WI38 (cell line): ENCODE data around the gene ELN.

ENCODE experiments used
- H3K4me3 ChIP-seq: 2 replicates; pipeline ENCODE4 v1.5.1; 2011; ENCODE audit warnings: low read depth, mild to moderate bottlenecking, control low read depth, low read length
- TF ChIP-seq, protein P1 (sequence below): IDR thresholded peaks from 2 replicates; pipeline ENCODE4 v1.5.1; 2012; ENCODE audit warnings: low read depth, mild to moderate bottlenecking, control low read depth, low read length

Gene ELN

DNA sequence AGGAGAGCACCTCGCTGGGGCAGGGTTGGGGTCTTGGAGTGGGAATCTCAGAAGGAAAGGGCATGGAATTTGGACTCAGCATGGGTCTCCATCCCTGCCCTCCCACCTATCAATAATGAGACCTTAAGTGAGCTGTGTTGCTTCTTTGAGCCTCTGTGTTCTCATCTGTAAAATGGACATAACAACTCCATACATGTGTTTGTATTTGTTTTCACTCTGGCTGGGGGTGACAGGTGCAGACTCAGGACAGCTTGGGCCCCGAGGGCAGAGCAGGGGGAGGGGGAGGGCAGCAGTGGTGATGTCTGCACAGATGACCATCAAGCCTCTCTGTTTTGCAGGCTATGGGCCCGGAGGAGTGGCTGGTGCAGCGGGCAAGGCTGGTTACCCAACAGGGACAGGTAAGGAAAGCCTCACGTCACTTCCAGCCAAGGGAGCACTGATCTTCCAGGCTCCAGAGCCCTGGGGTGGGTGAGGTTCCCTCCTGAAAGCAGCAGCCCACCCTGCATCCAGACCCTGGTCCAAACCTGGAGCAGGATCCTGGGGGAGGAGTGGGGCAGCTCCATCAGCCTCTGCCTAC lies 19.9 kb downstream of the ELN start:
- TF ChIP-seq, protein P1, sequence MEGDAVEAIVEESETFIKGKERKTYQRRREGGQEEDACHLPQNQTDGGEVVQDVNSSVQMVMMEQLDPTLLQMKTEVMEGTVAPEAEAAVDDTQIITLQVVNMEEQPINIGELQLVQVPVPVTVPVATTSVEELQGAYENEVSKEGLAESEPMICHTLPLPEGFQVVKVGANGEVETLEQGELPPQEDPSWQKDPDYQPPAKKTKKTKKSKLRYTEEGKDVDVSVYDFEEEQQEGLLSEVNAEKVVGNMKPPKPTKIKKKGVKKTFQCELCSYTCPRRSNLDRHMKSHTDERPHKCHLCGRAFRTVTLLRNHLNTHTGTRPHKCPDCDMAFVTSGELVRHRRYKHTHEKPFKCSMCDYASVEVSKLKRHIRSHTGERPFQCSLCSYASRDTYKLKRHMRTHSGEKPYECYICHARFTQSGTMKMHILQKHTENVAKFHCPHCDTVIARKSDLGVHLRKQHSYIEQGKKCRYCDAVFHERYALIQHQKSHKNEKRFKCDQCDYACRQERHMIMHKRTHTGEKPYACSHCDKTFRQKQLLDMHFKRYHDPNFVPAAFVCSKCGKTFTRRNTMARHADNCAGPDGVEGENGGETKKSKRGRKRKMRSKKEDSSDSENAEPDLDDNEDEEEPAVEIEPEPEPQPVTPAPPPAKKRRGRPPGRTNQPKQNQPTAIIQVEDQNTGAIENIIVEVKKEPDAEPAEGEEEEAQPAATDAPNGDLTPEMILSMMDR = no peak
- no peak overlapping the region for H3K4me3 ChIP-seq

DNA sequence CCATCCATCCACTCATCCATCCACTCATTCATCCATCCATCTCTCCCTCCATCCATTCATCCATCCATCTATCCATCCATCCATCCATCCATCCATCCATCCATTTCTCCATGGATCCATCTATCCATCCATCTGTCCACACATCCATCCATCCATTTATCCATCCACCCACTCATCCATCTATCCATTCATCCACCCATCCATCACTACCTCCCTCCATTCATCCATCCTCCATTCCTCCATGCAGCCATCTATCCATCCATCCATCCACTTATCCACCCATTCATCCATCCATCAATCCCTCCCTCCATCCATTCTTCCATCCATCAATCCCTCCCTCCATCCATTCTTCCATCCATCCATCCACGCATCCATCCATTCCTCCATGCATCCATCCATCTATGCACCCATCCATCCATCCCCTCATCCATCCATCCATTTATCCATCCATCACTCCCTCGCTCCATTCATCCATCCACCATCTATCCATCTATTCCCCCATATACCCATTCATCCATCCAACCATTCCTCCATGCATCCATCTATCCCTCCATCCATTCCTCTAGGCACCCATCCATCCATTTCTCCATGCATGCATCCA lies 21.1 kb downstream of the ELN start:
- H3K4me3 ChIP-seq = no peak overlapping the region
- TF ChIP-seq, protein P1 = no peak

DNA sequence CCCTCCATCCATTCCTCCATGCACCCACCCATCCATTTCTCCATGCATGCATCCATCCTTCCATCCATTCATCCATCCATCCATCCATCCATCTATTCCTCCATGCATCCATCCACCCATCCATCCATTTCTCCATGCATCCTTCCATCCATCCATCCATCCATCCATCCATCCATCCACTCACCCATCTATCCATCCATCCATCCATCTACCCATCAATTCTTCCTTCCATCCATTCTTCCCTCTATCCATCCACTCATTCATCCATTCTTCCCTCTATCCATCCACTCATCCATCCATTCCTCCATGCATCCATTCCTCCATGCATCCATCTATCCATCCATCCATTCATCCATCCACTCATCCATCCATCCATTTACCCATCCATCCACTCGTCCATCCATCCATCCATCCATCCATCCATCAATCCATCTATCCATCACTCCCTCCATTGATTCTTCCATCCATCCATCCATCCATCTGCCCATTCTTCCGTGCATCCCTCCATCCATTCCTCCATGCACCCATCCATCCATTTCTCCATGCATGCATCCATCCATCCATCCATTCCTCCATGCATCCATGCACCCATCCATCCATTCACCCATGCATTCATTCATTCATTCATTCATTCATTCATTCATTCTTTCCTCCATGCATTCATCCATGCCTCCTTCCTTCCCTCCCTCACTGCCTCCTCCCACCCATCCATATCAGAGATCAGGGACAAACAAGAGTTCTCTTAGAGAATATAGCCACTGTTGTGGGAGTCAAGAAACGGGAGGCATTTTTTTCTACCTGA lies 22.2 kb downstream of the ELN start:
- H3K4me3 ChIP-seq = no peak overlapping the region
- TF ChIP-seq, protein P1 = no peak

DNA sequence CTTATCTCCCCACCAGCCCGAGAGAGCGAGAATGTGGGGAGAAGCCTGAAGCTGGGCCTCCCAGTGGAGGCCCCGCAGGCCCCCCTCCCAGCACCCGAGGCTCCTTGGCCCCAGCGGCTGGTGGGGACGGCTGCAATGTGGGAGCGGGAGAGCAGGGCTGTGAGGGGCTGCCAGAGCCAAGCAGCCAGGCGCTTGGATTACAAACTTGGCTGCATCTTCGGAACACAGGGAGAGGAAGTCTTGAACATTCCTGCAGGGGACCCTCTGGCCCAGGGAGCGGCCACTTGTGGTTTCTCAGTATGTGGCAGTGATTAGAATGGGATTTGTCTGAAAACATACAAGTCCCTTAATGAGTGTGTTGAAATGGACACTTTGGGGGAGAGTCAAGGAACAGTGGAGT lies 23.2 kb downstream of the ELN start:
- TF ChIP-seq, protein P1 = no peak
- no peak overlapping the region for H3K4me3 ChIP-seq

DNA sequence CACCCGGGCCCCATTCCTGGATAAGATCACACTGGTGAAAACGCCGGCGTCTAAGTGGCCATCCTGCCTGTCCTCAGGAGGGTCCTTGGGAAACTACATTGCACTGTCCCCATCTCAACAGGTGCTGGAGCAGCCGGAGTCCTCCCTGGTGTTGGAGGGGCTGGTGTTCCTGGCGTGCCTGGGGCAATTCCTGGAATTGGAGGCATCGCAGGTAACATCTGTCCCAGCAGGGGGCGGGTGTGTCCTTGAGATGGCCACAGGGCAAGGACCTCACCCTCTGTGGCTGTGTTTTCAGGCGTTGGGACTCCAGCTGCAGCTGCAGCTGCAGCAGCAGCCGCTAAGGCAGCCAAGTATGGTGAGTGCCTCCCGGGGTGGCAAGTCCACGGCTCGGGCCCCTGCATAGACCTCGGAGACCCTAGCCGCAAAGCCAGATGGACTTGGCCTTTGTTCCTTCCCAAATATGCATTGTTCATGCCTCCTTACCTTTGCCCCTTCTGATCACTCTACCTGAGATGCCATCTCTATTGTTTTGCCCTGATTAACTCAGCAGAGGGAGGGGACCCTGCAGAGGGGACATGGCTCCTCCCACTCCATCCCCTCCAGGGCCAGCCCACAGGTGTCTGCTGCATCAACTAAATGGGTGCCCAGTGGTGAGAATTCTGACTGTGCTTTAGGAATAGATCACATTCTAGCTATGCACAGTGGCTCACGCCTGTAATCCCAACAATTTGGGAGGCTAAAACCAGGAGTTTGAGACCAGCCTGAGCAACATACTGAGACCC lies 23.8 kb downstream of the ELN start:
- H3K4me3 ChIP-seq = no peak overlapping the region
- TF ChIP-seq, protein P1 = peak; percentile 42

DNA sequence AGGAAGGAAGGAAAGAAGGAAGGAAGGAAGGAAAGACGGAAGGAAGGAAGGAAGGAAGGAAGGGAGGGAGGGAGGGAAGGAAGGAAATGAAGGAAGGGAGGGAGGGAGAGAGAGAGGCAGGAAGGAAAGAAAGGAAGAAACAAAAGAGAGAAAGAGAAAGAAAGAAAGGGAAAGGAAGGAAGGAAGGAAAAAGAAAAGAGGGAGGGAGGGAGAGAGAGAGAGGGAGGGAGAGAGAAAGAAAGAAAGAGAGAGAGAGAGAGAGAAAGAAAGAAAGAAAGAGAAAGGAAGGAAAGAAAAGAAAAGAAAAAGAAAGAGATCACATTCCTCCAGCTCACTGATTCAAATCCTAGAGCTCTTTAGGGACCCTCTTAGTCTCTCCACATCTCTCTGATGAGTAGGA lies 24.7 kb downstream of the ELN start:
- TF ChIP-seq, protein P1 = no peak
- H3K4me3 ChIP-seq = no peak overlapping the region
